Measurements from ENCODE around the gene RAB3A. TPM values are rescaled to one million over a fixed set of nuclear protein-coding genes. Genes with fewer than 3 reads are reported as not detected.

RAB3A gene
- total RNA-seq, 2 experiments from 2014 or later: 4.9 to 8.6 TPM

- peak within 1 kb of the TSS; percentile 58; the same call in 1 of the 2 replicates for H2AFZ ChIP-seq (ENCODE audit: low read length)
Measured at GRCh38 chr19:18152817-18153555, 50.9 kb downstream of the RAB3A start, which contains the start of gene PIK3R2. Gene PIK3R2, plus strand, starts transcription at chr19:18153163. Its CDS starts 2,717 bp downstream, at chr19:18155880.

DNA sequence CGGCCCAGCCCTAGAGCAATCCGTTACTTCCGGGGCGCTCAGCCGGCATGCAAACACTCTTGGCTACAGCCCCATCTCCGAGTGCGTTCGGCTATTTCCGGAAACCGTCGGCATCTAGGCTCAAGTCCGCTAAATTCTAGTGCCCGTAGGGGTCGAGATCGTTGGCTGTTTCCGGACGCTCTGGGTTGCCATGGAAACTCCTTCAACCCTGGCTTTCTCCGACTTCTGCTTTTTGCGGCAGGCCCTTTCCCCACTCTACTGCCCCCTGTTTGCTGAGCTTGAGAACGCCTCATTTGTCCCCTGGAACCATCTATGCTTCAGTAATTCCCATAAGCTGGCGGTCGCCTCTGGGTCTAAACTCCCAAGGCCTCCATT, 51.4 kb downstream of the RAB3A start:
- DNase-seq (ENCODE audit: low spot score): peak; percentile 100
- ChIA-PET CTCF (ENCODE audit: unreplicated experiment) (no interaction called here), POLR2A (no interaction called here)
- Histone ChIP-seq H2AFZ (ENCODE audit: low read length) (peak overlapping the region; percentile 58; the same call in 1 of the 2 replicates), H3K4me1 (ENCODE audit: insufficient read depth, low read length, poor library complexity, severe bottlenecking) (peaks cover 27% of the 10 kb centered on the region), H3K36me3 (ENCODE audit: insufficient read depth, low read length) (peaks cover 28% of the 10 kb centered on the region), H3K9me2 (ENCODE audit: insufficient read depth, low read length) (no peaks in the 10 kb centered on the region), H3K79me2 (ENCODE audit: insufficient read depth, low read depth, low read length) (peaks cover 3% of the 10 kb centered on the region; the same call in 1 of the 2 replicates), H3K4me3 (ENCODE audit: low read depth, low read length, poor library complexity, severe bottlenecking) (peak overlapping the region; percentile 82), H3K9me3 (ENCODE audit: low read length) (no peaks in the 10 kb centered on the region), H4K20me1 (ENCODE audit: insufficient read depth, low read length) (no peaks in the 10 kb centered on the region), H3K4me2 (ENCODE audit: low read length) (peak overlapping the region; percentile 94), H3K27ac (ENCODE audit: low read depth, low read length, poor library complexity, severe bottlenecking) (peak overlapping the region; percentile 90)
- intact Hi-C loops (cut with micrococcal nuclease; ENCODE audit: unreplicated experiment): loop anchor here (2.0 to 5.0 kb wide), 2 partner anchors 34 to 145 kb away; partner anchors contain the start of gene ARRDC2
- BruUV-seq (replicated peaks): no TSS peak
- TF ChIP-seq EZH2phosphoT487 (IDR thresholded peaks at IDR 0.05; ENCODE audit: borderline replicate concordance, low read depth, low read length): no peak
- peak; percentile 88 for TF ChIP-seq CTCF (conservative IDR thresholded peaks at IDR 0.05; ENCODE audit: low read length)

More at GRCh38 chr19:18152817-18153555, 50.9 kb downstream of the RAB3A start, which contains the start of gene PIK3R2:
- TF ChIP-seq EZH2phosphoT487 (IDR thresholded peaks at IDR 0.05; ENCODE audit: borderline replicate concordance, low read depth, low read length) (no peak), CTCF (conservative IDR thresholded peaks at IDR 0.05; ENCODE audit: low read length) (peak; percentile 58; the same call in 1 of the 2 replicates)
- Histone ChIP-seq H3K36me3 (ENCODE audit: insufficient read depth, low read length) (peaks cover 24% of the 10 kb centered on the region; the same call in 1 of the 2 replicates), H3K4me2 (ENCODE audit: low read length) (peak within 1 kb of the TSS; percentile 94), H3K4me3 (ENCODE audit: low read depth, low read length, poor library complexity, severe bottlenecking) (peak within 1 kb of the TSS; percentile 82), H3K79me2 (ENCODE audit: insufficient read depth, low read depth, low read length) (peaks cover 3% of the 10 kb centered on the region; the same call in 1 of the 2 replicates), H3K4me1 (ENCODE audit: insufficient read depth, low read length, poor library complexity, severe bottlenecking) (peaks cover 32% of the 10 kb centered on the region), H4K20me1 (ENCODE audit: insufficient read depth, low read length) (no peaks in the 10 kb centered on the region), H3K9me3 (ENCODE audit: low read length) (no peaks in the 10 kb centered on the region), H3K27ac (ENCODE audit: low read depth, low read length, poor library complexity, severe bottlenecking) (peak within 1 kb of the TSS; percentile 90), H3K9me2 (ENCODE audit: insufficient read depth, low read length) (no peaks in the 10 kb centered on the region)
- no TSS peak for BruUV-seq (replicated peaks)
- DNase-seq (ENCODE audit: low spot score): peak; percentile 99
- ChIA-PET CTCF (ENCODE audit: unreplicated experiment) (no interaction called here), POLR2A (no interaction called here)
- intact Hi-C loops (cut with micrococcal nuclease; ENCODE audit: unreplicated experiment): loop anchor here (2.0 to 5.0 kb wide), 2 partner anchors 34 to 146 kb away; partner anchors contain the start of gene ARRDC2
